ENCODE measurements around the gene TCAF1. TPM values are rescaled to one million over a fixed set of nuclear protein-coding genes. Genes with fewer than 3 reads are reported as not detected.

The TCAF1 gene
- total RNA-seq, 1 experiment from 2014 or later: 58.4 TPM

DNA sequence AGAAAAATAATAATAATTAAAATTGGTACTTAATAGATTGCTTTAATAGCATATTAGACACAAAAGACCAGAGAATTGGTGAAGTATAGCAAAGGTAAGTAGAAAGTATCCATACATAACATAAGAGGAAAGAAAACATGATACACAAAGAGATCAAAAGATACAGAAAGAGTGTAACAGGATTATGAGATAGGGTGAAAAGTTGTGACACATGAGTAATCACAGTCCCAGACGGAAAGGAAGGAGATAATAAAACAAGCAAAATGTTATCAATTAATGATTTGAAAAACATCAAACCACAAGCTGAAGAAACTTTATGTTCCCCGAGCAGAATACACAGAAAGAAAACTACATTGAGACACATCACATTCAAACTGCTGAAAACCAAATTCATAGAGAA, 10.5 kb downstream of the TCAF1 start:
- Histone ChIP-seq H3K4me3 (replicated peaks in 1 of 2; ENCODE audit: low read depth in 1 of 2, low read length in 2 of 2) (no peak overlapping the region), H3K79me2 (ENCODE audit: insufficient read depth, low read length) (peaks cover 86% of the 10 kb centered on the region), H3K27me3 (ENCODE audit: insufficient read depth, low read length) (no peaks in the 10 kb centered on the region), H3K9me3 (ENCODE audit: control insufficient read depth in 1 of 2, insufficient read depth in 1 of 2, low read depth in 1 of 2, low read length in 2 of 2) (no peaks in the 10 kb centered on the region; a peak in 1 of 4 replicates), H3K36me3 (ENCODE audit: control insufficient read depth in 1 of 2, insufficient read depth in 2 of 2, low read length in 2 of 2) (no peaks in the 10 kb centered on the region), H4K20me1 (ENCODE audit: insufficient read depth) (no peaks in the 10 kb centered on the region), H3K4me1 (ENCODE audit: control insufficient read depth in 1 of 2, insufficient read depth in 2 of 2, low read length in 2 of 2) (no peaks in the 10 kb centered on the region), H3K4me2 (ENCODE audit: low read length) (no peak overlapping the region), H3K27ac (ENCODE audit: low read depth, low read length) (no peak overlapping the region), H3K9ac (ENCODE audit: low read length) (no peak overlapping the region), H2AFZ (ENCODE audit: low read depth, low read length, poor library complexity, severe bottlenecking) (no peak overlapping the region), H3K9me2 (ENCODE audit: insufficient read depth) (no peaks in the 10 kb centered on the region; the same call in 1 of the 2 replicates)
- ATAC-seq (no peak), DNase-seq (ENCODE audit: low read depth, low spot score) (no peak)
- TF ChIP-seq CEBPB (IDR thresholded peaks at IDR 0.05; ENCODE audit: low read depth): no peak
- TF ChIP-seq ZFX (IDR thresholded peaks at IDR 0.05): no peak
- no peak for TF ChIP-seq ATF3 (IDR thresholded peaks at IDR 0.05)
- no peak for TF ChIP-seq SIN3A (IDR thresholded peaks at IDR 0.05; ENCODE audit: low read depth)
- TF ChIP-seq YY1 (IDR thresholded peaks at IDR 0.05; ENCODE audit: extremely low read depth, insufficient replicate concordance, low read depth, low read length): no peak
- no peak for TF ChIP-seq RAD21 (IDR thresholded peaks at IDR 0.05; ENCODE audit: low read depth)
- no peak for TF ChIP-seq FOSL1 (IDR thresholded peaks at IDR 0.05; ENCODE audit: low read depth)
- TF ChIP-seq TCF7L2 (IDR thresholded peaks at IDR 0.05; ENCODE audit: borderline replicate concordance, extremely low read depth, insufficient read depth, insufficient read length): no peak
- no peak for TF ChIP-seq JUND (IDR thresholded peaks at IDR 0.05)
- TF ChIP-seq EZH2 (IDR thresholded peaks at IDR 0.05): no peak
- no peak for TF ChIP-seq POLR2A (IDR thresholded peaks at IDR 0.05; ENCODE audit: borderline replicate concordance, extremely low read depth, insufficient read depth, insufficient read length)
- no peak for TF ChIP-seq ZNF274 (IDR thresholded peaks at IDR 0.05; ENCODE audit: low read depth, low read length)
- intact Hi-C loops (cut with micrococcal nuclease): no loop called here
- CTCF ChIA-PET: interaction anchor here (2.5 kb wide), 1 partner anchor 10 kb away, joined by 28 read pairs; the partner anchor contains the start of gene TCAF1
- no TSS peak for BruUV-seq (replicated peaks)
- RAD21 ChIA-PET (ENCODE audit: low non-redundant PET in 1 of 2, low total read pairs in 2 of 2, uncharacterized antibody in 2 of 2, unreplicated experiment in 2 of 2): no interaction called here
- POLR2A ChIA-PET: no interaction called here

DNA sequence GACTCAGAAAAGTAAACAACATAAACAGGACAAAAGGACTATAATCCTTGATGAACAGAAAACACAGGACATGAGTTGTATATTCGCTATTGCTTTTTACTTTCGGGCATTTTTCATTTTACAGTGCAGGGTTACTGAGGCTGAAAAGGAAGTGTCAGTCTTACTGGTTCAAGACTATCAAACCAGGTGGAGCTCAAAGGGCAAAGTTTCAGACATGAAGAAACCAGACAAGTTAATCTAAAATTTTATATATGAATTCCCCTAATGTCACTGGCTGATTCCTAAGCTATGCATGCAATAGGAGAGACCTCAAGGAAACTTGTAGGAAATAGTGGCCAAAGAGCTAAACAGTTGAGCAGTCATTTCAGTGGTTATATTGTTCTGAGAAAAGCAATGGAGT, 11.4 kb downstream of the TCAF1 start:
- CTCF ChIA-PET: no interaction called here
- no peak for DNase-seq (ENCODE audit: low read depth, low spot score)
- Histone ChIP-seq H3K27me3 (ENCODE audit: insufficient read depth, low read length) (no peaks in the 10 kb centered on the region), H3K4me2 (ENCODE audit: low read length) (no peak overlapping the region), H3K9me2 (ENCODE audit: insufficient read depth) (no peaks in the 10 kb centered on the region; the same call in 1 of the 2 replicates), H3K9me3 (ENCODE audit: control insufficient read depth in 1 of 2, insufficient read depth in 1 of 2, low read depth in 1 of 2, low read length in 2 of 2) (no peaks in the 10 kb centered on the region; a peak in 1 of 4 replicates), H3K79me2 (ENCODE audit: insufficient read depth, low read length) (peaks cover 81% of the 10 kb centered on the region), H4K20me1 (ENCODE audit: insufficient read depth) (no peaks in the 10 kb centered on the region), H3K4me1 (ENCODE audit: control insufficient read depth in 1 of 2, insufficient read depth in 2 of 2, low read length in 2 of 2) (no peaks in the 10 kb centered on the region), H2AFZ (ENCODE audit: low read depth, low read length, poor library complexity, severe bottlenecking) (no peak overlapping the region), H3K9ac (ENCODE audit: low read length) (no peak overlapping the region), H3K27ac (ENCODE audit: low read depth, low read length) (no peak overlapping the region), H3K4me3 (replicated peaks in 1 of 2; ENCODE audit: low read depth in 1 of 2, low read length in 2 of 2) (no peak overlapping the region), H3K36me3 (ENCODE audit: control insufficient read depth in 1 of 2, insufficient read depth in 2 of 2, low read length in 2 of 2) (no peaks in the 10 kb centered on the region)
- BruUV-seq (replicated peaks): no TSS peak
- no peak for TF ChIP-seq ZFX (IDR thresholded peaks at IDR 0.05)
- TF ChIP-seq SRF (IDR thresholded peaks at IDR 0.05; ENCODE audit: low read depth): no peak
- no peak for TF ChIP-seq SP1 (IDR thresholded peaks at IDR 0.05; ENCODE audit: low read depth)
- TF ChIP-seq ZNF274 (IDR thresholded peaks at IDR 0.05; ENCODE audit: low read depth, low read length): no peak
- TF ChIP-seq JUND (IDR thresholded peaks at IDR 0.05): no peak
- no peak for TF ChIP-seq CEBPB (IDR thresholded peaks at IDR 0.05; ENCODE audit: low read depth)
- TF ChIP-seq FOSL1 (IDR thresholded peaks at IDR 0.05; ENCODE audit: low read depth): no peak
- no peak for TF ChIP-seq CBX3 (IDR thresholded peaks at IDR 0.05; ENCODE audit: low read depth)
- TF ChIP-seq ELF1 (IDR thresholded peaks at IDR 0.05; ENCODE audit: borderline replicate concordance, low read depth): no peak
- no peak for TF ChIP-seq POLR2A (IDR thresholded peaks at IDR 0.05; ENCODE audit: borderline replicate concordance, extremely low read depth, insufficient read depth, insufficient read length)
- no peak for TF ChIP-seq RAD21 (IDR thresholded peaks at IDR 0.05; ENCODE audit: low read depth)
- TF ChIP-seq EZH2phosphoT487 (IDR thresholded peaks at IDR 0.05; ENCODE audit: borderline replicate concordance): no peak
- TF ChIP-seq MAX (IDR thresholded peaks at IDR 0.05): no peak
- TF ChIP-seq EZH2 (IDR thresholded peaks at IDR 0.05): no peak
- TF ChIP-seq, protein P1, sequence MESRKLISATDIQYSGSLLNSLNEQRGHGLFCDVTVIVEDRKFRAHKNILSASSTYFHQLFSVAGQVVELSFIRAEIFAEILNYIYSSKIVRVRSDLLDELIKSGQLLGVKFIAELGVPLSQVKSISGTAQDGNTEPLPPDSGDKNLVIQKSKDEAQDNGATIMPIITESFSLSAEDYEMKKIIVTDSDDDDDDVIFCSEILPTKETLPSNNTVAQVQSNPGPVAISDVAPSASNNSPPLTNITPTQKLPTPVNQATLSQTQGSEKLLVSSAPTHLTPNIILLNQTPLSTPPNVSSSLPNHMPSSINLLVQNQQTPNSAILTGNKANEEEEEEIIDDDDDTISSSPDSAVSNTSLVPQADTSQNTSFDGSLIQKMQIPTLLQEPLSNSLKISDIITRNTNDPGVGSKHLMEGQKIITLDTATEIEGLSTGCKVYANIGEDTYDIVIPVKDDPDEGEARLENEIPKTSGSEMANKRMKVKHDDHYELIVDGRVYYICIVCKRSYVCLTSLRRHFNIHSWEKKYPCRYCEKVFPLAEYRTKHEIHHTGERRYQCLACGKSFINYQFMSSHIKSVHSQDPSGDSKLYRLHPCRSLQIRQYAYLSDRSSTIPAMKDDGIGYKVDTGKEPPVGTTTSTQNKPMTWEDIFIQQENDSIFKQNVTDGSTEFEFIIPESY (IDR thresholded peaks at IDR 0.05; ENCODE audit: extremely low read depth, insufficient replicate concordance, low read length): no peak
- POLR2A ChIA-PET: no interaction called here
- intact Hi-C loops (cut with micrococcal nuclease): no loop called here
- RAD21 ChIA-PET (ENCODE audit: low non-redundant PET in 1 of 2, low total read pairs in 2 of 2, uncharacterized antibody in 2 of 2, unreplicated experiment in 2 of 2): no interaction called here
- ATAC-seq: no peak
